Right lobe of liver (tissue), 6 donors: Measurements from ENCODE around the gene CALD1. TPM values are rescaled to one million over a fixed set of nuclear protein-coding genes. Genes with fewer than 3 reads are reported as not detected.

Experiments
- ATAC-seq, 4 donors: fragments of 200-7000 bp; cut with Tn5 transposase; one replicate each; pipeline ENCODE4 v1.9.1; 2020; ENCODE audit warnings: mild to moderate bottlenecking in 4 of 4, moderate library complexity in 4 of 4
- DNase-seq, 3 donors: peaks; one replicate each; pipeline ENCODE4 v3.0.0-alpha.2; 2020
- H3K27ac ChIP-seq, 3 donors: fragments of 200-600 bp; one replicate each; pipeline ENCODE4 v1.8.0; 2022
- H3K27me3 ChIP-seq, 2 donors: fragments of 200-600 bp; one replicate each; pipeline ENCODE4 v1.8.0; 2022
- H3K36me3 ChIP-seq, 4 donors: fragments of 200-600 bp; sonication (generic) in 1 of 4; one replicate each; pipeline versions ENCODE4 v1.5.1 to v1.8.0; 2017 to 2022; ENCODE audit warnings: control low read depth in 1 of 4
- H3K4me1 ChIP-seq, 4 donors: fragments of 200-600 bp; sonication (generic) in 1 of 4; one replicate each; pipeline versions ENCODE4 v1.5.1 to v1.8.0; 2017 to 2022; ENCODE audit warnings: control low read depth in 1 of 4
- H3K4me3 ChIP-seq, 3 donors: fragments of 200-600 bp; one replicate each; pipeline ENCODE4 v1.8.0; 2022
- H3K9me3 ChIP-seq, 4 donors: fragments of 200-600 bp; sonication (generic) in 1 of 4; one replicate each; pipeline versions ENCODE4 v1.5.1 to v1.8.0; 2017 to 2022; ENCODE audit warnings: control low read depth in 1 of 4
- CTCF ChIP-seq, 4 donors: fragments of 200-600 bp in 3 of 4; fragments of 450-650 bp in 1 of 4; IDR thresholded peaks; one replicate each; pipeline versions ENCODE4 v1.5.1 to v1.8.0; 2016 to 2022; ENCODE audit warnings: antibody characterized with exemption in 4 of 4, mild to moderate bottlenecking in 2 of 4
- POLR2A ChIP-seq: fragments of 450-650 bp; IDR thresholded peaks from one replicate; pipeline ENCODE4 v1.6.1; 2017; ENCODE audit warnings: antibody characterized with exemption, mild to moderate bottlenecking
- WGBS: methylation state at CpG from one replicate; pipeline ENCODE4 v1.1.6; 2018; ENCODE audit warnings: low coverage, low lambda C conversion rate; ENCODE audit not compliant: insufficient coverage; ENCODE audit errors: missing lambda C conversion rate; 5-methylcytosine and 5-hydroxymethylcytosine counted together
- intact Hi-C, 2 donors: fragments of 100-400 bp; cut with DNase I; formaldehyde crosslinking; loops; one replicate each; pipeline versions ENCODE4 v1.11.2 to v1.14.1; 2022
- total RNA-seq, 6 experiments: library from RNA; depleted of rRNA in 2 of 6; stranded (reverse); fragments of >200 nt in 2 of 6; fragmentation: NEBNext Ultra II Directional in 3 of 6; extraction: Animal tissue kit (Norgen Biotek cat#: 25700) in 3 of 6; gene quantifications; one replicate each; pipeline versions ENCODE4 v1.1.0 to v1.2.4, GENCODE V29; 2016 to 2023
- donor health status: DM: no; HTN: yes; CAD: no.
- donor health status: DM: no; HTN: no; CAD: no.
- donor health status: DM: no; HTN: no; CAD: no.
- donor health status: DM: no; HTN: yes; CAD: no.
- donor health status: DM: no; HTN: yes; CAD: no.

The CALD1 gene
- total RNA-seq, 6 experiments from 2014 or later: 110 to 181 (median 131) TPM

- Histone ChIP-seq H3K4me3 (no peak overlapping the region), H3K36me3 (no peaks in the 10 kb centered on the region), H3K9me3 (no peaks in the 10 kb centered on the region), H3K27ac (no peak overlapping the region), H3K4me1 (no peaks in the 10 kb centered on the region), H3K27me3 (no peaks in the 10 kb centered on the region)
- DNase-seq (no peak), ATAC-seq (no peak)
- intact Hi-C loops: no loop called here
- 75% methylated on average over 8 of the region's 9 CpGs for WGBS
- TF ChIP-seq CTCF (IDR thresholded peaks at IDR 0.05): no peak
- TF ChIP-seq POLR2A: no peak
These were observed 5.0 kb downstream of the CALD1 start for GRCh38 chr7:134784251-134785049.

- no peaks in the 10 kb centered on the region for H3K27me3 ChIP-seq
- intact Hi-C loops: no loop called here
These were observed 6.4 kb downstream of the CALD1 start for GRCh38 chr7:134785842-134786241.

GRCh38 chr7:134787064-134787463, 7.6 kb downstream of the CALD1 start:
- H3K9me3 ChIP-seq: no peaks in the 10 kb centered on the region
- ATAC-seq: no peak
- no peaks in the 10 kb centered on the region for H3K4me1 ChIP-seq
- no peak overlapping the region for H3K27ac ChIP-seq
- H3K27me3 ChIP-seq: no peaks in the 10 kb centered on the region
- H3K4me3 ChIP-seq: no peak overlapping the region
- H3K36me3 ChIP-seq: no peaks in the 10 kb centered on the region
- DNase-seq: no peak
- intact Hi-C loops: no loop called here
- 40% methylated on average over 2 of the region's 2 CpGs for whole genome bisulfite sequencing
- TF ChIP-seq POLR2A: no peak
- TF ChIP-seq CTCF (IDR thresholded peaks at IDR 0.05): no peak

More at GRCh38 chr7:134785842-134786241, 6.4 kb downstream of the CALD1 start:
- Histone ChIP-seq H3K27ac (no peak overlapping the region), H3K9me3 (no peaks in the 10 kb centered on the region), H3K4me3 (no peak overlapping the region), H3K4me1 (no peaks in the 10 kb centered on the region), H3K36me3 (no peaks in the 10 kb centered on the region)
- TF ChIP-seq POLR2A (no peak), CTCF (IDR thresholded peaks at IDR 0.05) (no peak)
- DNase-seq: no peak
- no peak for ATAC-seq

GRCh38 chr7:134787720-134788119, 8.3 kb downstream of the CALD1 start:
- Histone ChIP-seq H3K4me1 (no peaks in the 10 kb centered on the region), H3K4me3 (no peak overlapping the region), H3K27ac (no peak overlapping the region), H3K9me3 (no peaks in the 10 kb centered on the region), H3K27me3 (no peaks in the 10 kb centered on the region), H3K36me3 (no peaks in the 10 kb centered on the region)
- no peak for DNase-seq
- TF ChIP-seq CTCF (IDR thresholded peaks at IDR 0.05) (no peak), POLR2A (no peak)
- no peak for ATAC-seq
- intact Hi-C loops: no loop called here
- WGBS: 67% methylated on average over 2 of the region's 3 CpGs
